Effector memory CD8-positive, alpha-beta T cell (primary cell): ENCODE results near the gene ZDHHC14.
"Not testable (repeated sequence)": the region's sequence is repeated elsewhere in the genome, so short reads cannot be mapped to it uniquely, and the experiment has no call there.

ENCODE experiments used
- ATAC-seq: fragments of 150-1000 bp; cut with Tn5 transposase; replicated peaks from 2 replicates; pipeline ENCODE4 v1.10.0; 2021; ENCODE audit warnings: mild to moderate bottlenecking, moderate library complexity
- DNase-seq, 3 experiments: peaks; one replicate each; pipeline ENCODE4 v3.0.0; 2021
- H3K27ac Mint-ChIP-seq, 2 donors: one replicate each; pipeline ENCODE4 v1.8.0; 2022; ENCODE audit warnings: mild to moderate bottlenecking in 2 of 2, mixed read lengths in 2 of 2, moderate library complexity in 2 of 2
- H3K27me3 Mint-ChIP-seq, 2 donors: one replicate each; pipeline ENCODE4 v1.8.0; 2022; ENCODE audit warnings: mixed read lengths in 2 of 2
- H3K36me3 Mint-ChIP-seq: one replicate; pipeline ENCODE4 v1.8.0; 2022; ENCODE audit warnings: mild to moderate bottlenecking, moderate library complexity, mixed read lengths; ENCODE audit not compliant: insufficient read depth
- H3K4me1 Mint-ChIP-seq, 2 donors: one replicate each; pipeline ENCODE4 v1.8.0; 2022; ENCODE audit warnings: low read depth in 2 of 2, mixed read lengths in 2 of 2
- H3K4me3 Mint-ChIP-seq, 2 donors: one replicate each; pipeline ENCODE4 v1.8.0; 2022; ENCODE audit warnings: mild to moderate bottlenecking in 2 of 2, mixed read lengths in 2 of 2, moderate library complexity in 2 of 2
- H3K9me3 Mint-ChIP-seq, 2 donors: one replicate each; pipeline ENCODE4 v1.8.0; 2022; ENCODE audit warnings: mixed read lengths in 2 of 2

The ZDHHC14 gene

DNA sequence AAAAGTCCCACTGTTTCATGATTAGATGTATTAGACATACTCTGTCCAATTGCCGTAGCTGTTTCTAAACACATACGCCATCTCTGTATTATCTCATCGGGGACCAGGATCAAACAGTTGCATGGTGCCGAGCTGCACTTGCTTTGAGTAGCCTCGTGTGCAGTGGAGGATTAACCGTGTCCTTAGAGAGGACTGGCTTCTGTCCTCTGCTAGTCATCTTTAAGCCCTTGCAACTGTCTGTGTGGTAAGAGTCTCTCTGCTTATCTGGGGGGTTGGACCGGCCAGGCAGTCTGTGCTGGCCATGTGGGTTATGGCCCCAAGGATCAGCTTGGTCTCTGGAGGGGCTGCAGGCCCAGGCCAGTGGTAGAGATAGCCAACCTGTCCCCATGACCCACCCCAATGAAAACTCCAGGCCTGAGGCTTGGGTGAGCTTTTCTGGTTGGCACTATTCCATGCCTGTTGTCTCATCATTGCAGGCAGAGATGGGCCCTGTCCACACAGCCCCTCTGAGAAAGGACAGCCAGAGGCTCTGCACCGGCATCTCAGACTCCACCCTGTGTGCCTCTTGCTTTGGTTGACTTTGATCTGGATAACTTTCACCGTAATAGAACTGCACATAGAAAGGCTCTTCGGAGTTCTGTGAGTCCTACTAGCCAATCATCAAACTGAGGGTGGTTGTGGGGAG, 304.7 kb downstream of the ZDHHC14 start:
- no peaks in the 10 kb centered on the region for H3K36me3 Mint-ChIP-seq
- no peak for ATAC-seq
- no peaks in the 10 kb centered on the region for H3K4me1 Mint-ChIP-seq
- no peak overlapping the region for H3K4me3 Mint-ChIP-seq
- no peak for DNase-seq
- H3K9me3 Mint-ChIP-seq, result no peaks in the 10 kb centered on the region
- peaks cover 23 to 42% of the 10 kb centered on the region in 2 donors for H3K27me3 Mint-ChIP-seq
- no peak overlapping the region for H3K27ac Mint-ChIP-seq

DNA sequence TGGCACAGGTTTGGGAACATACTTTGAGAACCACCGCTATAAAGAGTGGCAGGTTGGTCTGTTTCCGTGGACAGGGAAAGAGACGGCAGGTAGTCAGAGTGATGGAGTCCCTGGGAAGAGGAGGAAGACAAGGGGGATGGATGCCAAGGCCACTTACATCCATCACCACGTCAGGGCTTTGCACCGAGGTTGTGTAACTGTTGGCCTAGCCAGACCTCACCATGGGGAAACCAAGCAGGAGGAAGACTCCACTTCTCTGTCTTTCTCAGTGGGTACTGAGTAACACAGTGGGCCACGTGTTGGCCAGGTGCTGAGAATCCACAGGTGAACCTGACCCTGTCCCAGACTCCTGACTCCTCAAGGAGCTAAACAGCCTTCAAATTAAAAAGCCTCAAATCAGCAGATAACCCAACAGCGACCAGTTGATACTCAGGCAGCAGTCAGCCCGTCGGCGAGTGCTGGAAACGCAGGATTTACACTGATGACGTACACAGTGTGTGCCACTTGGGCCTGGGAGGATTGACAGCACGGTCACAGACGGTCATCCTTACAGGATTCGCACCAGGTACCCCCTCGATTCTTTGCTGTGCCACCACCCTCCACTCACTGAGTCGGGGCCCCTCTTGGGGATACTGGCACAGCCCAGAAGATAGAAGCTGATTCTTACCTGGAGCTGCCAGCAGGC, 307.4 kb downstream of the ZDHHC14 start:
- ATAC-seq (no peak), DNase-seq (no peak)
- Mint-ChIP-seq H3K9me3 (no peaks in the 10 kb centered on the region), H3K36me3 (no peaks in the 10 kb centered on the region), H3K27ac (no peak overlapping the region), H3K4me3 (no peak overlapping the region), H3K27me3 (peaks cover 48 to 68% of the 10 kb centered on the region in 2 donors), H3K4me1 (no peaks in the 10 kb centered on the region)

GRCh38 chr6:157688960-157689599, 308.1 kb downstream of the ZDHHC14 start:
- H3K27ac Mint-ChIP-seq, result no peak overlapping the region
- no peaks in the 10 kb centered on the region for H3K4me1 Mint-ChIP-seq
- no peaks in the 10 kb centered on the region for H3K9me3 Mint-ChIP-seq
- no peak for ATAC-seq
- peaks cover 53 to 71% of the 10 kb centered on the region in 2 donors for H3K27me3 Mint-ChIP-seq
- no peak for DNase-seq
- no peaks in the 10 kb centered on the region for H3K36me3 Mint-ChIP-seq
- H3K4me3 Mint-ChIP-seq, result no peak overlapping the region

DNA sequence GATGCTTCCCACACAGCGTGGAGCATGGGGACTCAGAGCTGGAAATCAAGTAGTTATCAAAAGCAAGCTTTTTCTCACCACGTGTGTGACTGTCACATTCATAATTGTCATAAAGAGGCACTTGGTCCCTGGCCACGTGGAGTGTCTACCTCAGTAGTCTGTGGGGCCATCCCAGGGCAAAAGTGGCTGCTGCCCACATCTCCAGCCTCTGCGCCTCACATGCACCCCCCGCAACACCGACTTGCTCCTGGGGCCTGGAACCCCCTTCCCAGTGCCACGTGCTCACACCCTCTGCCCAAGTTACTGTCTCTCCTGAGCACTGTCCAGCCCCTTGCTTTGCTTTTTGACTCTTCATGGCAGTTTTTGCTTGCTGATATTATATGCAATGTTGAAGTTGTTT, 308.9 kb downstream of the ZDHHC14 start:
- ATAC-seq, result no peak
- Mint-ChIP-seq H3K9me3 (no peaks in the 10 kb centered on the region), H3K4me1 (no peaks in the 10 kb centered on the region), H3K4me3 (no peak overlapping the region), H3K36me3 (no peaks in the 10 kb centered on the region), H3K27ac (no peak overlapping the region), H3K27me3 (peaks cover 46 to 79% of the 10 kb centered on the region in 2 donors)
- DNase-seq, result no peak

- no peak for DNase-seq
- Mint-ChIP-seq H3K36me3 (no peaks in the 10 kb centered on the region), H3K27ac (no peak overlapping the region), H3K9me3 (no peaks in the 10 kb centered on the region), H3K27me3 (peaks cover 43 to 81% of the 10 kb centered on the region in 2 donors), H3K4me3 (no peak overlapping the region), H3K4me1 (no peaks in the 10 kb centered on the region)
- no peak for ATAC-seq
These were observed 309.6 kb downstream of the ZDHHC14 start for GRCh38 chr6:157690441-157691210.

DNA sequence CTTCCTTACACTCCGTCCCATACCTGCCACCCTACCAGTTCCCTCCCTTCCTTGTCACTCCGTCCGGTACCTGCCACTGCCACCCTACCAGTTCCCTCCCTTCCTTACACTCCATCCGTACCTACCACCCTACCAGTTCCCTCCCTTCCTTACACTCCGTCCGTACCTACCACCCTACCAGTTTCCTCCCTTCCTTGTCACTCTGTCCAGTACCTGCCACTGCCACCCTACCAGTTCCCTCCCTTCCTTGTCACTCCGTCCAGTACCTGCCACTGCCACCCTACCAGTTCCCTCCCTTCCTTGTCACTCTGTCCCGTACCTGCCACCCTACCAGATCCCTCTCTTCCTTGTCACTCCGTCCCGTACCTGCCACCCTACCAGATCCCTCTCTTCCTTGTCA, 310.6 kb downstream of the ZDHHC14 start:
- not testable (repeated sequence) for H3K36me3 Mint-ChIP-seq, H3K9me3 Mint-ChIP-seq, ATAC-seq, H3K4me1 Mint-ChIP-seq, DNase-seq, H3K4me3 Mint-ChIP-seq, H3K27ac Mint-ChIP-seq
- H3K27me3 Mint-ChIP-seq, result peaks cover 43 to 72% of the 10 kb centered on the region in 2 donors

DNA sequence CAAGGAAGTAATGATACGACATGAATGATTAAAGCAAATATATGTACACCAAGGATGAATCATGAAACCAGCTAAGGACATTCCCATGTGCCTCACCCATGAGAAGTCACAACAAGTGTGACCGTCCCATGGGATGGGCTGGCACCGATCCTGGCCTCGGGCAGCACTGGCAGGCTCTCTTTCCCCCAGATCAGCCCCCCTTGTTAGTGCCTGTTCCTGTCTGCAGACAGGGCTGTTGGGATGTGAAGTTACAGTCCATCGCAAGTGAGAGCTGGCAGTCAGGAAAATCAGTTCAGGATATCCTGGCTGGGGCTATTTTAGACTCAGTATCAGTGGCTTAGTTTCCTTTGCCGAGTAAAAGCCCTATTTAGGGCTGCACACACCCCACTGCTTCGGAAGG, 312.9 kb downstream of the ZDHHC14 start:
- ATAC-seq (no peak), DNase-seq (no peak)
- no peaks in the 10 kb centered on the region for H3K4me1 Mint-ChIP-seq
- no peak overlapping the region for H3K27ac Mint-ChIP-seq
- peaks cover 0 to 5% of the 10 kb centered on the region in 2 donors for H3K9me3 Mint-ChIP-seq
- H3K36me3 Mint-ChIP-seq, result peaks cover 2% of the 10 kb centered on the region
- H3K27me3 Mint-ChIP-seq, result peaks cover 51 to 70% of the 10 kb centered on the region in 2 donors
- no peak overlapping the region for H3K4me3 Mint-ChIP-seq

GRCh38 chr6:157695301-157696040, 314.5 kb downstream of the ZDHHC14 start:
- ATAC-seq, result no peak

DNA sequence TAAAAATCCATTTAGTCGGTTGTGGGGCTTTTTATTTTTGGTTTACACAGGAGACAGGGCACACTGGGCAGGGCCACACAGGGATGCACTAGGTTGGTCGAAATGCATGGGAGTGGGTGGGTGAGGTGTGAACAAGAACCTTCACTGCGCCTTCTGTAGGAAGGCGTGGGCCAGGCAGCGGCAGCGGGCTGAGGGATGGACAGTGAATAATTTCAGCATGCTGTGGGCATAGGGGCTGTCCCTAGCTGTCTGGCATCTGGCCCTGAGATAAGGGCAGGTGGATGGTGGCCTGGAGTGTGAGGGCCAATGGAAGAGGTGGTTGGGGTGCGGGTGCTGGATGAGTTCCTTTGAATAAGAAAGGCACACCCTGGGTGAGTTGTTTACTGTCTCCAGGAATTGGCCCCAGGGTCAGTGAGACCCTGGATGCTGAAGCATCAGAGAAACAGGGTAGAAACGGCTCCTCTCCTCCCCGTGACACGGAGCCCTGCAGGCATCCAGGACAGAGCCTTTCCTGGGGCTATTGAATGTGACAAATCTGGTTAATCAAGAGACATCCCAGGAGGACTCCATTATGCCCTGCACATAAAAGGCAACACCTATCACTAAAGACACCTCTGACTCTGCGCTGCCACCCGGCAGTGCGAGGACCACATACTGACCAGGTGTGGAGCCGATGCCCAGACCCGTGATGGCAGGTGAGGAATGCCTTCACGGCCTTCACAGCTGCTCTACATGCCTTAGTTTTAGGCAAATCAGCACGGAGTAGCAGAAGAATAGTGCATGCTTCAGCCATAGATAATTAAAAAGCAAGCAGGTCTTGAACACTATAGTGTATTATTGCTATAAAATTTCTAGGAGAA, 319.0 kb downstream of the ZDHHC14 start:
- Mint-ChIP-seq H3K4me1 (no peaks in the 10 kb centered on the region), H3K36me3 (peaks cover 2% of the 10 kb centered on the region), H3K27ac (no peak overlapping the region), H3K4me3 (no peak overlapping the region), H3K27me3 (peaks cover 21 to 50% of the 10 kb centered on the region in 2 donors), H3K9me3 (peaks cover 0 to 5% of the 10 kb centered on the region in 2 donors)
- ATAC-seq (no peak), DNase-seq (no peak)

More at GRCh38 chr6:157695301-157696040, 314.5 kb downstream of the ZDHHC14 start:
- no peak for DNase-seq
- no peak overlapping the region for H3K4me3 Mint-ChIP-seq
- no peaks in the 10 kb centered on the region for H3K4me1 Mint-ChIP-seq
- peaks cover 2% of the 10 kb centered on the region for H3K36me3 Mint-ChIP-seq
- H3K27ac Mint-ChIP-seq, result no peak overlapping the region
- peaks cover 54 to 56% of the 10 kb centered on the region in 2 donors for H3K27me3 Mint-ChIP-seq
- H3K9me3 Mint-ChIP-seq, result peaks cover 0 to 5% of the 10 kb centered on the region in 2 donors

DNA sequence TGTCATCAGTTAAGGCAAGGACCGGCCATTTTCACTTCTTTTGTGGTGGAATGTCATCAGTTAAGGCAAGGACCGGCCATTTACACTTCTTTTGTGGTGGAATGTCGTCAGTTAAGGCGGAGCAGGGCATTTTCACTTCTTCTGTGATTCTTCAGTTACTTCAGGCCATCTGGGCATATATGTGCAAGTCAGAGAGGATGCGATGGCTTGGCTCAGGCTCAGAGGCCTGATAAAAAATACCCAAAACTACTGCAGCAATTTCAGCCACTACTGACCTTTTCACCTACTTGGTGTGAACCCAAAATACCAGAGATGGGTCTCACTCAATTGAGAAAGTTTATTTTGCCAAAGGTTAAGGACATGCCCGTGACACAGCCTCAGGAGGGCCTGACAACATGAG, 325.4 kb downstream of the ZDHHC14 start:
- H3K4me1 Mint-ChIP-seq, DNase-seq: not testable (repeated sequence)

GRCh38 chr6:157706883-157707282, 325.9 kb downstream of the ZDHHC14 start:
- Mint-ChIP-seq H3K27me3 (peaks cover 16 to 26% of the 10 kb centered on the region in 2 donors), H3K4me3 (no peak overlapping the region), H3K9me3 (no peaks in the 10 kb centered on the region), H3K4me1 (no peaks in the 10 kb centered on the region), H3K36me3 (no peaks in the 10 kb centered on the region), H3K27ac (no peak overlapping the region)
- DNase-seq (no peak), ATAC-seq (no peak)

More for the DNA sequence above, 325.4 kb downstream of the ZDHHC14 start:
- not testable (repeated sequence) for H3K27ac Mint-ChIP-seq, H3K4me3 Mint-ChIP-seq, ATAC-seq, H3K9me3 Mint-ChIP-seq, H3K36me3 Mint-ChIP-seq
- H3K27me3 Mint-ChIP-seq, result peaks cover 16 to 27% of the 10 kb centered on the region in 2 donors

DNA sequence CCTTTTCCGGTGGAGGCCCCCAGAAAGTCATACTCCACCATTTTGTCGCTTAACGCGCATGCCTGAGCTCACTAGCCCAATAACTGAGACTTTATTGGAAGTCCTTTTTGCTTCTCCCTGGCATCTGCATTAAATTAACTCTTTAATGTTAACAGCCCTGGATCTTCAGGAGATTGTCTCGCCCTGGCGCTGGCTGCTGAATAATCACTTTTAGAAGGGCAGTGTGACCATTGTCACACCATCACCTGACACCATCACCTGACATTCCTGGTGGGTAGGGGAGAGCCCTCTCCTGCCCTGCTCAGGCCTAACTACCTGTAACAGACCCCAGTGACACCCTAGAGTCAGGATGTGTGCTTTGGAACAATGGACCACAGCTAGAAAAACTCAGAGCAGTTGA, 326.6 kb downstream of the ZDHHC14 start:
- H3K4me3 Mint-ChIP-seq, result no peak overlapping the region
- no peak overlapping the region for H3K27ac Mint-ChIP-seq
- ATAC-seq, result no peak

More for the DNA sequence above, 326.6 kb downstream of the ZDHHC14 start:
- no peak for DNase-seq
- Mint-ChIP-seq H3K4me1 (no peaks in the 10 kb centered on the region), H3K36me3 (no peaks in the 10 kb centered on the region), H3K27me3 (peaks cover 17 to 27% of the 10 kb centered on the region in 2 donors), H3K9me3 (no peaks in the 10 kb centered on the region)
